Uterus (tissue), 4 donors: ENCODE data around the gene SP1. TPM values are rescaled to one million over a fixed set of nuclear protein-coding genes. Genes with fewer than 3 reads are reported as not detected.
"Not testable (repeated sequence)": the region's sequence is repeated elsewhere in the genome, so short reads cannot be mapped to it uniquely, and the experiment has no call there.

Experiments
- DNase-seq, 2 donors: peaks; one replicate each; pipeline ENCODE4 v3.0.0-alpha.2; 2019 to 2020
- H3K27ac ChIP-seq, 2 donors: fragments of 200-600 bp; sonication (generic); 1 replicate in 1 of 2; 2 replicates in 1 of 2; pipeline ENCODE4 v1.5.1; 2016 to 2018
- H3K27me3 ChIP-seq, 2 donors: fragments of 200-600 bp; sonication (generic); one replicate each; pipeline ENCODE4 v1.5.1; 2018 to 2019; ENCODE audit warnings: control low read depth in 1 of 2
- H3K36me3 ChIP-seq, 2 donors: fragments of 200-600 bp; sonication (generic); one replicate each; pipeline ENCODE4 v1.5.1; 2019; ENCODE audit warnings: control low read depth in 1 of 2
- H3K4me1 ChIP-seq, 2 donors: fragments of 200-600 bp; sonication (generic); one replicate each; pipeline ENCODE4 v1.5.1; 2018 to 2019; ENCODE audit warnings: control low read depth in 1 of 2
- H3K4me3 ChIP-seq, 2 donors: fragments of 200-600 bp; sonication (generic); 1 replicate in 1 of 2; 2 replicates in 1 of 2; pipeline ENCODE4 v1.5.1; 2018 to 2019; ENCODE audit warnings: mild to moderate bottlenecking in 1 of 2
- H3K9me3 ChIP-seq, 2 donors: fragments of 200-600 bp; sonication (generic); one replicate each; pipeline ENCODE4 v1.5.1; 2019; ENCODE audit warnings: control low read depth in 1 of 2
- CTCF ChIP-seq, 4 experiments: fragments of 200-600 bp in 2 of 4; fragments of 450-650 bp in 2 of 4; sonication (generic) in 2 of 4; IDR thresholded peaks; one replicate each; pipeline ENCODE4 v1.5.1; 2016 to 2019; ENCODE audit warnings: antibody characterized with exemption in 4 of 4, mild to moderate bottlenecking in 2 of 4, moderate library complexity in 1 of 4
- POLR2A ChIP-seq, 2 donors: fragments of 450-650 bp; IDR thresholded peaks; one replicate each; pipeline ENCODE4 v1.6.1; 2016; ENCODE audit warnings: antibody characterized with exemption in 2 of 2, mild to moderate bottlenecking in 1 of 2, moderate library complexity in 1 of 2
- intact Hi-C: fragments of 100-400 bp; cut with DNase I; formaldehyde crosslinking; loops from one replicate; pipeline ENCODE4 v1.15.1; 2023; ENCODE audit warnings: low total_unique reads
- total RNA-seq, 4 donors: library from RNA; depleted of rRNA in 3 of 4; stranded (reverse); fragments of >200 nt in 3 of 4; gene quantifications; one replicate each; pipeline versions ENCODE4 v1.1.0 to v1.2.4, GENCODE V29; 2014 to 2023
- donor health status: DM: yes; HTN: yes; CAD: no.

Gene SP1
- total RNA-seq, 4 donors from 2014 or later, result 58.8 to 127 (median 90.7) TPM

- no peak overlapping the region for H3K27ac ChIP-seq
- H3K27me3 ChIP-seq, result no peaks in the 10 kb centered on the region
- no peak for TF ChIP-seq CTCF (IDR thresholded peaks at IDR 0.05)
- no peak for TF ChIP-seq POLR2A (IDR thresholded peaks at IDR 0.05)
- H3K4me1 ChIP-seq, result no peaks in the 10 kb centered on the region
- no peaks in the 10 kb centered on the region for H3K9me3 ChIP-seq
- H3K36me3 ChIP-seq, result no peaks in the 10 kb centered on the region
- no peak overlapping the region for H3K4me3 ChIP-seq
- intact Hi-C loops, result no loop called here
- DNase-seq, result no peak
Measured at GRCh38 chr12:53428741-53429140, 48.8 kb downstream of the SP1 start.

DNA sequence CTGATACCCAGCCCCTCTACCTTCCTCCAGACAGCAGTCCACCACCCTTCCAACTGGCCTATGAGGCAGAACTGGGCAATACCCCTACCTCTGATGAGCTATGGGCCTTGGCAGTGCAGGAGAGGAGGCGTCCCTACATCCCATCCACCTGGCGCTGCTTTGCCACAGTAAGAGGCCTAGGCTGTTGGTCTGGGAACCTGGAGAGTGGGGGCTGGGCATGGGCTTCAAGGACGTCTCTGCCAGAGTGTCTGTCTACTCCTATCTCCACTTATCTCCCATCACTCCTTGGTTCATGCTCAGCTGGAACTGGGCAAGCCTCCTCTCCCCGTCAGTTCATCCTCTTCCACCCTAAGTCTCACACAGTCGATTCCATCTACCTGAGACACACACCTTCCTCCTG lies 50.1 kb downstream of the SP1 start:
- no peaks in the 10 kb centered on the region for H3K36me3 ChIP-seq
- no peak for TF ChIP-seq POLR2A (IDR thresholded peaks at IDR 0.05)
- no peak for TF ChIP-seq CTCF (IDR thresholded peaks at IDR 0.05)
- no peak overlapping the region for H3K4me3 ChIP-seq
- intact Hi-C loops, result no loop called here
- no peaks in the 10 kb centered on the region for H3K4me1 ChIP-seq
- no peaks in the 10 kb centered on the region for H3K27me3 ChIP-seq
- no peak for DNase-seq
- no peak overlapping the region for H3K27ac ChIP-seq
- H3K9me3 ChIP-seq, result no peaks in the 10 kb centered on the region

- intact Hi-C loops, result no loop called here
- H3K27ac ChIP-seq, result no peak overlapping the region
- no peaks in the 10 kb centered on the region for H3K36me3 ChIP-seq
- no peak for DNase-seq
- no peaks in the 10 kb centered on the region for H3K27me3 ChIP-seq
- no peak overlapping the region for H3K4me3 ChIP-seq
- no peaks in the 10 kb centered on the region for H3K9me3 ChIP-seq
- TF ChIP-seq CTCF (IDR thresholded peaks at IDR 0.05) (no peak), POLR2A (IDR thresholded peaks at IDR 0.05) (no peak)
- no peaks in the 10 kb centered on the region for H3K4me1 ChIP-seq
Measured at GRCh38 chr12:53431187-53431586, 51.2 kb downstream of the SP1 start.

DNA sequence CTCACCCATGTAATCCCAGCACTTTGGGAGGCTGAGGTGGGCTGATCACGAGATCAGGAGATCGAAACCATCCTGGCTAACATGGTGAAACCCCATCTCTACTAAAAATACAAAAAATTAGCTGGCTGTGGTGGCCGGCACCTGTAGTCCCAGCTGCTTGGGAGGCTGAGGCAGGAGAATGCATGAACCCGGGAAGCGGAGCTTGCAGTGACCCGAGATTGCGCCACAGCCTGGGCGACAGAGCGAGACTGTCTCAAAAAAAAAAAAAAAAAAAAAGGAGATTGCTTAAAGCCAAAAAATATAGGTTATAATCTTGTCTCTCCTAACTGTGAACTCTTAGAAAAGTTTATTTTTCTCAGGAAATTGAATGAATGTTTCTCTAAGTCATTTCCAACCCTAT lies 55.4 kb downstream of the SP1 start:
- not testable (repeated sequence) for H3K27ac ChIP-seq

GRCh38 chr12:53439582-53439981 lies 59.6 kb downstream of the SP1 start:
- DNase-seq, H3K9me3 ChIP-seq, H3K4me1 ChIP-seq, H3K27ac ChIP-seq, H3K4me3 ChIP-seq, H3K36me3 ChIP-seq, H3K27me3 ChIP-seq, intact Hi-C loops: not testable (repeated sequence)

More for the DNA sequence above, 55.4 kb downstream of the SP1 start:
- intact Hi-C loops, H3K4me1 ChIP-seq, H3K36me3 ChIP-seq, H3K4me3 ChIP-seq, H3K9me3 ChIP-seq, DNase-seq, H3K27me3 ChIP-seq: not testable (repeated sequence)

- Histone ChIP-seq H3K4me3 (peak within 1 kb of the TSS; percentile 53 to 69), H3K27me3 (no peaks in the 10 kb centered on the region), H3K36me3 (no peaks in the 10 kb centered on the region), H3K9me3 (no peaks in the 10 kb centered on the region), H3K4me1 (peaks cover 0 to 6% of the 10 kb centered on the region in 2 donors), H3K27ac (peak within 1 kb of the TSS; percentile 91 to 96)
- intact Hi-C loops, result no loop called here
- DNase-seq, result peak; percentile 98 to 100
- TF ChIP-seq POLR2A (IDR thresholded peaks at IDR 0.05), result peak; percentile 87 to 92
- peak in 1 of 4 experiments; percentile 3 for TF ChIP-seq CTCF (IDR thresholded peaks at IDR 0.05)
Measured at GRCh38 chr12:53441040-53441833, 61.3 kb downstream of the SP1 start, which contains the start of gene PRR13. TSS of gene PRR13 (plus strand) at chr12:53441734. CDS start at chr12:53442715, 981 bp downstream.
